ENCODE measurements around the gene OSBPL3.

DNA sequence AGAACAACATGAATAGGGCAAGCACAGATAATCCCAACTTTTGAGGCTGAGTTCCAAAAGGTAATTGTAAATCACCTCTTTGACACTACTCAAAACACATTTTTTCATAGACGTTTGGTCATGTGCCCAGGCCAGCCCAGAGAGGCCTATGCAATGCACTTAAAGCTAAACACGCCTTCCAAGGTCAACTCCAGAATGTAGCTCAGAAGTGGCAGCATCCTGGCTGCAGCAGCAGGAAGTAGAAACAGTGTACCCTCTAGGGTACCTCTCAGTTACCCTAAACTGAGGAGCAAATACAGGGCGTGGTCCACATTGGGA lies 58.7 kb downstream of the OSBPL3 start:
- TF ChIP-seq, protein P1, sequence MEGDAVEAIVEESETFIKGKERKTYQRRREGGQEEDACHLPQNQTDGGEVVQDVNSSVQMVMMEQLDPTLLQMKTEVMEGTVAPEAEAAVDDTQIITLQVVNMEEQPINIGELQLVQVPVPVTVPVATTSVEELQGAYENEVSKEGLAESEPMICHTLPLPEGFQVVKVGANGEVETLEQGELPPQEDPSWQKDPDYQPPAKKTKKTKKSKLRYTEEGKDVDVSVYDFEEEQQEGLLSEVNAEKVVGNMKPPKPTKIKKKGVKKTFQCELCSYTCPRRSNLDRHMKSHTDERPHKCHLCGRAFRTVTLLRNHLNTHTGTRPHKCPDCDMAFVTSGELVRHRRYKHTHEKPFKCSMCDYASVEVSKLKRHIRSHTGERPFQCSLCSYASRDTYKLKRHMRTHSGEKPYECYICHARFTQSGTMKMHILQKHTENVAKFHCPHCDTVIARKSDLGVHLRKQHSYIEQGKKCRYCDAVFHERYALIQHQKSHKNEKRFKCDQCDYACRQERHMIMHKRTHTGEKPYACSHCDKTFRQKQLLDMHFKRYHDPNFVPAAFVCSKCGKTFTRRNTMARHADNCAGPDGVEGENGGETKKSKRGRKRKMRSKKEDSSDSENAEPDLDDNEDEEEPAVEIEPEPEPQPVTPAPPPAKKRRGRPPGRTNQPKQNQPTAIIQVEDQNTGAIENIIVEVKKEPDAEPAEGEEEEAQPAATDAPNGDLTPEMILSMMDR (IDR thresholded peaks at IDR 0.05; ENCODE audit: insufficient read depth, low read length, poor library complexity, severe bottlenecking) = no peak
- TF ChIP-seq EZH2phosphoT487 (conservative IDR thresholded peaks at IDR 0.05; ENCODE audit: low read length) = no peak
